ENCODE results near the gene EEIG1.

DNA sequence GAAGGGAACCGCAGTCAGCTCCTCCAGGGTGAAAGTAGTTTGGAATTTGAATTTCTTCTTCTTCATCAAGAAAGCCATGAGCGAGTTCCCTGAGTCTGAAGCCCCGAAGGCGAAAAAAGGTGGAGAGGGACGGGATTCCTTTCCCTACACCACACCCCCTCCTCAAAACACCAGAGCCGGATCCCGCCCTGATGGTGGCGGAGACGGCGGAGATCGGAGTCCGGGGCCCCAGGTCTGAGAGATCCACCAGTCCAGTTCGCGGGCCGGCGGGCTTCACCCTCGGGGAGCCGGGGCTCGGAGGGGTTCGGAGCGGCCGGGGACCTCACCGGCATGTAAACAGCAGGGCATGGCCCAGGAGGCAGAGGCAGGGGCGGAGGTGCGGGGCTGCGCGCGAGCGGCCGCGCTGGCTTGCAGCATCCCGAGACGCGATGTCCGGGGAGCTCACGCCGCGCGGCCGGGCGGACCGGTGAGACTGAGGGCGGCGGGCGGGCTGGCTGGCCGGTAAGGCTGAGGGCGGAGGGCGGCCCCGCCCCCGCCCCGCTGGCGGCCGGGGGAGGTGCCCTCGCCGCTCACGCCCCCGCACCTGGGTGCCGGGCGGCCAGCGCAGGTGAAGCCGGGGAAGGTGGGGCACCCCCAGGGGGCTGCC lies 606 bp downstream of the EEIG1 start:
- TF ChIP-seq, protein P1, sequence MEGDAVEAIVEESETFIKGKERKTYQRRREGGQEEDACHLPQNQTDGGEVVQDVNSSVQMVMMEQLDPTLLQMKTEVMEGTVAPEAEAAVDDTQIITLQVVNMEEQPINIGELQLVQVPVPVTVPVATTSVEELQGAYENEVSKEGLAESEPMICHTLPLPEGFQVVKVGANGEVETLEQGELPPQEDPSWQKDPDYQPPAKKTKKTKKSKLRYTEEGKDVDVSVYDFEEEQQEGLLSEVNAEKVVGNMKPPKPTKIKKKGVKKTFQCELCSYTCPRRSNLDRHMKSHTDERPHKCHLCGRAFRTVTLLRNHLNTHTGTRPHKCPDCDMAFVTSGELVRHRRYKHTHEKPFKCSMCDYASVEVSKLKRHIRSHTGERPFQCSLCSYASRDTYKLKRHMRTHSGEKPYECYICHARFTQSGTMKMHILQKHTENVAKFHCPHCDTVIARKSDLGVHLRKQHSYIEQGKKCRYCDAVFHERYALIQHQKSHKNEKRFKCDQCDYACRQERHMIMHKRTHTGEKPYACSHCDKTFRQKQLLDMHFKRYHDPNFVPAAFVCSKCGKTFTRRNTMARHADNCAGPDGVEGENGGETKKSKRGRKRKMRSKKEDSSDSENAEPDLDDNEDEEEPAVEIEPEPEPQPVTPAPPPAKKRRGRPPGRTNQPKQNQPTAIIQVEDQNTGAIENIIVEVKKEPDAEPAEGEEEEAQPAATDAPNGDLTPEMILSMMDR (IDR thresholded peaks at IDR 0.05; ENCODE audit: insufficient read depth, low read depth, low read length): no peak
- TF ChIP-seq EZH2 (IDR thresholded peaks at IDR 0.05; ENCODE audit: insufficient read depth, low read length): no peak

All from astrocyte (in vitro differentiated cells and primary cell).